Measurements from ENCODE around the gene RASGRP1.

The RASGRP1 gene

GRCh38 chr15:38459480-38459879, 105.1 kb downstream of the RASGRP1 start:
- DNase-seq (ENCODE audit: low spot score), result no peak

GRCh38 chr15:38458646-38459045, 106.0 kb downstream of the RASGRP1 start:
- DNase-seq (ENCODE audit: low spot score), result no peak

- peak; percentile 40 for DNase-seq (ENCODE audit: low spot score)
Measured at GRCh38 chr15:38455092-38455491, 109.5 kb downstream of the RASGRP1 start.

GRCh38 chr15:38454696-38455090, 109.9 kb downstream of the RASGRP1 start:
- no peak for DNase-seq (ENCODE audit: low spot score)

- DNase-seq (ENCODE audit: low spot score), result peak; percentile 89
Measured at GRCh38 chr15:38453971-38454695, 110.5 kb downstream of the RASGRP1 start, which contains the start of gene FAM98B. TSS of gene FAM98B (plus strand) at chr15:38454127. CDS start at chr15:38454162, 35 bp downstream.

GRCh38 chr15:38441130-38441519, 123.5 kb downstream of the RASGRP1 start:
- no peak for DNase-seq (ENCODE audit: low spot score)

GRCh38 chr15:38440353-38441129, 124.1 kb downstream of the RASGRP1 start:
- peak; percentile 77 for DNase-seq (ENCODE audit: low spot score)
